ENCODE measurements around the gene ACTL8.

DNA sequence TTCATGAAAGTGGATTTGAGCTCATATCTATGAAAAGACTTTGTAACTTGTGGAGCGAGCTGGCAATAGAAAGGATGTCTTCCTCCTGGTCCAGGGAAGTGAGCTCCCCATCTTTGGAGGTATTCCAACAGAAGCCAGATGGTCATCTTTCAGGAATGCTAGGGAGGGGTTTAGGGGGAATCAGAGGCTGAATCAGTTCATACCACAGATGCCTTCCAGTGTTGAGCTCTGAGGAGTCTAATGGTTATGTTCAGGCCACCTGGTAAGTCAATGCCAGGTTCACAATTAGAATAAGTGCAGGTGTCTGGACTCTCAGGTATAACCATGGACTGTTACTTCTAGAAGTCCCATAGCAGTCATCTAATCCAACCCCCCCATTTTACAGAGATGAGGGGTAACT lies 119.1 kb downstream of the ACTL8 start:
- TF ChIP-seq, protein P1, sequence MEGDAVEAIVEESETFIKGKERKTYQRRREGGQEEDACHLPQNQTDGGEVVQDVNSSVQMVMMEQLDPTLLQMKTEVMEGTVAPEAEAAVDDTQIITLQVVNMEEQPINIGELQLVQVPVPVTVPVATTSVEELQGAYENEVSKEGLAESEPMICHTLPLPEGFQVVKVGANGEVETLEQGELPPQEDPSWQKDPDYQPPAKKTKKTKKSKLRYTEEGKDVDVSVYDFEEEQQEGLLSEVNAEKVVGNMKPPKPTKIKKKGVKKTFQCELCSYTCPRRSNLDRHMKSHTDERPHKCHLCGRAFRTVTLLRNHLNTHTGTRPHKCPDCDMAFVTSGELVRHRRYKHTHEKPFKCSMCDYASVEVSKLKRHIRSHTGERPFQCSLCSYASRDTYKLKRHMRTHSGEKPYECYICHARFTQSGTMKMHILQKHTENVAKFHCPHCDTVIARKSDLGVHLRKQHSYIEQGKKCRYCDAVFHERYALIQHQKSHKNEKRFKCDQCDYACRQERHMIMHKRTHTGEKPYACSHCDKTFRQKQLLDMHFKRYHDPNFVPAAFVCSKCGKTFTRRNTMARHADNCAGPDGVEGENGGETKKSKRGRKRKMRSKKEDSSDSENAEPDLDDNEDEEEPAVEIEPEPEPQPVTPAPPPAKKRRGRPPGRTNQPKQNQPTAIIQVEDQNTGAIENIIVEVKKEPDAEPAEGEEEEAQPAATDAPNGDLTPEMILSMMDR (IDR thresholded peaks at IDR 0.05; ENCODE audit: low read depth, low read length, poor library complexity, severe bottlenecking), result no peak
- no peak for TF ChIP-seq EZH2phosphoT487 (IDR thresholded peaks at IDR 0.05; ENCODE audit: borderline replicate concordance, low read length)
